Left renal cortex interstitium (tissue), 4 donors: ENCODE results near the gene TBC1D23. TPM values are rescaled to one million over a fixed set of nuclear protein-coding genes. Genes with fewer than 3 reads are reported as not detected.
A peak's percentile ranks its signal among the peaks of the same experiment; 100 is the strongest.
"Not testable (repeated sequence)": the region's sequence is repeated elsewhere in the genome, so short reads cannot be mapped to it uniquely, and the experiment has no call there.

Source experiments
- DNase-seq, 4 donors: peaks; one replicate each; pipeline ENCODE4 v3.0.0-alpha.2; 2013; ENCODE audit warnings: low read depth in 4 of 4, low spot score in 2 of 4, missing footprints in 1 of 4
- polyA plus RNA-seq, 4 donors: library from polyadenylated mRNA; unstranded; fragments of 120-200 nt; gene quantifications; one replicate each; pipeline ENCODE4 v1.2.1, GENCODE V29; 2013; ENCODE audit not compliant: insufficient read length in 4 of 4

Gene TBC1D23
- polyA plus RNA-seq, 4 donors: 32.5 to 42.1 (median 36.9) TPM

DNA sequence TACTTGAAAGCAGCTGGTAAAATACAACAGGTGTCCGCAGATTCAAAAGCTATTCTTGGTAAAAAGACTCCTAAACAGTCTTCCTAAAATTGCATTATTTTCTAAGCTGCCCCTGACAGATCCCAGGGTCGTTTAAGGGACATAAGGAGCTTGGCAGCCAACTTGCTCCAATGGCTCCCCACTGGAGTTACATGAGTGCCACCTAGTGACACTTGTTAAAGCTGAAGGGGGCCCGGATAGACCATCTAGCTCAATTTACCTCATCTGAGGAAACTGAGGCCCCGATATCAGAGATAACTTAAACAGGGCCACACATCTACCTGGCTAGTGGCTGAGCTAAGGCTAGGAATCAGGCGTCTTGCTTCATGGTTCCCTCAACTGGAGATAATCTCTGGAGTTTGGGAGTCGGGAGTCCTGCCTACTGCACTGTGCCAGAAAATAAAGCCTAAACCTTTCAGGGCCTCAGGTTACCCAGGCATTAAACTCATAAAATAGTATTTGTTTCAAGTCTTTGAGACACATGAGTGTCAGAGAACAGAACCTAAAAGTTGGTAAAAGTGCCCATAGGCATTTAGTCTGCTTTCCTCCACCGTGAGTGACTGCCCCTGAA lies 6.5 kb upstream of the TBC1D23 start:
- peak in 3 of 4 donors; percentile 25 to 70 (median 39) for DNase-seq

DNA sequence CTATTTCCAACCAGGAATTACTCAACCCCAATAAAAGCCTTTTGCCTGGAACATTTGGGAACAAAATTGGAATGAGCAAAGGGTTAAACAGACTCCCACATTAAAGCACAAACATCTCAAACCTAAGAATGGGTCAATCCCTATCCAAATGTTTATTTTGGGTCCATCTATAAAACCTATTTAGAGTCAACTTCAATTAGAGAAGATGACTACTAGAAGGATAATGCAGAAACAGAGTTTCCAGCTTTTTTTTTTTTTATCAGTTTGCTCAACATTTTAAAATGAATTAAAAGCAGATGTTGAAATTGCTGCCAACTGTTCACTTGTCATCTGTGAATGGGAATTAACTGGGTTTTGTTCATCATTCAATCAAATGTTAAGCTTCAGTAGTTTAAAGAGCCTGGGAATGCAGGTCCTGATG lies 4.1 kb upstream of the TBC1D23 start:
- DNase-seq: no peak

DNA sequence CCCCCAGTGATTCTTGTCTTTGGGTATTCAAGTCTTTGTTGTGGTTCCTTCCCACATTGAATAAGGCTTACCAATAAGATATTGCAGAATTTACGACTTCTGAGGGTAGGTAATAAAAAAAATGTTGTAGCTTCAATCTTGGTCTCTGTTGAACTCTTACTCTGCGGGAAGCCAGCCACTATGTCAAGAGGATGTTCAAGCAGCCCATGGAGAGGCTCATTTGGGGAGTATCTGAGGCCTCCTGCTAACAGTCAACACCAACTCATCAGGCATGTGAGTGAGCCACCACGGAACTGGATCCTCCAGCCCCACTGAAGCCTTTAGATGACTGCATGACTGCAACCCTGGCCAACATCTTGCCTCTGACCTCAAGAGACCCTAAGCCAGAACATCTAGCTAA lies 3.2 kb upstream of the TBC1D23 start:
- DNase-seq: no peak

DNA sequence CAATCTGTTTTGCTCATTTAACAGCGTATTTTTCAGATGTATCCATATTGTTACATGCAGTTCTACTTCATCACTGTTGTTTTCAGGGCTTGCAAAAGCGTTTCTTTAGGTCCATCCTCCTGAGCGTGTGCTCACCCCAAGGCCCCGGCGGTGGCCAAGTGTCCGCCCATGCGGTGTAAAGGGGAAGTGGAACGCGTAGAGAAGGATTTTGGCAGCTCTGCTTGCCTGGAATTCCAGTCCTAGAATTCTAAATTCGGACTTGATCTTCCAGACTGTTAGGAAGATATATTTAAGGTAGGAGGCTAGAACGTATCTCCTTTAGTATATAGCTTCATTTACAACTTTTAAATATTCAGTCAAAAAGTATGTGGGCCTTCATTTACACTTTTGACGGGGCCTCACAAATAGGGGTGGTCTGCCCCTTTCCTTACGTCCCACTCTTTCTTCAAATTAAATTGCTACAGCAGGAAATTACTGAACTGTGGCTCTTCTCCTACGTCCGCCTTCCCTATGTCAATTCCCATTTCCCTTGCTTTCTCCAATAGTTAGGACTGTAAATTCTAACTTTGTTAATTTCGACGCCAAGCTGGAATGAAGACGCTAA lies 609 bp upstream of the TBC1D23 start:
- DNase-seq: peak in 2 of 4 donors; percentile 45 to 51

DNA sequence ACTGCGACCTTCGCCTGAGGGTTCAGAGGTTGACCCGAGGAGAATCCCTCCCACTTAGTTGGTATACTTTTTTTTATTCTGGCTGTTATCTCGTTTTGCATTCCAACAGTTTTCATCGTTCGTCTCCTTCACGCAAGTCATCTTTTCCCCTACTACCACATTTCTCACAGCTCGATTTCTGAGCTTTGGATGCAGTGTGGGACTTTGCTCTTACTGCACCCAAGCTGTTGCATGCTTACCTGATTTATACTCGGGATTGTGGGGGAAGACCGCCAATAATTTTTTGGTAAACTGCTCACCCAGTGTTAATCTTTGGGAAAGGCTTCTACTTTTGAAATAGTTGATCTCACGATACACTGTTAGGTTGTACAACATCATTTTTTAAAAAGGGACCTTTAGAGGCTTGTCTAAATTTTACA lies 702 bp downstream of the TBC1D23 start:
- DNase-seq: no peak

DNA sequence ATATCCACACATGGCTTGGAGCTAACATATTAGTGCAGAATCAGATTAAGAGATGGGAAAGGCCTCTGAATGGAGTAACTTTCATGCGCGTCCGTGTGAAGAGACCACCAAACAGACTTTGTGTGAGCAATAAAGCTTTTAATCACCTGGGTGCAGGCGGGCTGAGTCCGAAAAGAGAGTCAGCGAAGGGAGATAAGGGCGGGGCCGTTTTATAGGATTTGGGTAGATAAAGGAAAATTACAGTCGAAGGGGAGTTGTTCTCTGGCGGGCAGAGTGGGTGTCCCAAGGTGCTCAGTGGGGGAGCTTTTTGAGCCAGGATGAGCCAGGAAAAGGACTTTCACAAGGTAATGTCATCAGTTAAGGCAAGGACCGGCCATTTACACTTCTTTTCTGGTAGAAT lies 2.1 kb downstream of the TBC1D23 start:
- DNase-seq: not testable (repeated sequence)

DNA sequence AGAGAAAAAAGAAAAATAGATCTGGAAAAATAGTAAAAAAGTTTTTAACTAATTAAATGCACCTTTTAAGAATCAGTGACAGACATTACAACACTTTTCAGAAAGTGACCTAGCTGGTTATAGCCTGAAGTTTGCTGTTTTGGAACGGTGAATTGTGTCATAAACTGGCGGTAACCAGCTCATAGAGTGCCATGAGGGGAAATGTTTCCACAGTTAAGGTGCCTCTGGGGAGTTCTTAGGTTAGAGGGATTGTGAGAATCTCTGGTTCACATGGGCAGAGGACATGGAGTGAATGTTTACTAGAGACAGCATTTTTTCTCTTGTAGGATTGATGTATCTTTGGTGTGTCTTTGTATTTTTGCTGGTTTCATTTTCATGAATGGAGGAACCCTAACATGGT lies 2.8 kb downstream of the TBC1D23 start:
- no peak for DNase-seq

DNA sequence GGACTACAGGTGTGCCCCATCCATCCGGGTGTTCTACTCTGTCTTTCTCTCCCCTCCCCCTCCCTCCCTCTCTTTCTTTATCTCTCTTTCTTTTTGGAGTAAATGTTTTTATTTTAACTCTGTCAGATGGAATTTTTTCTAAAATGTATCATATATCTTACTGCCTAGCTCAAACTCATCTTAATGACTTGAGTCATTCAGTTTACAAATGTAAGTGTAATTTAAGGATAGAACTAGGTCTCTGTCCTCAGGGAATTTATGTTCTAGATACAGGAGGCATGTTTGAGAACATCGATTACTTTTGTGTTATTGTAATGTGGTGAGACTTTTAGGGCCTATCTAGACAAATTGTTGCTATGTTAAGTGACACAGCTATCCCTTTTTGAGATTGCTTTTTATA lies 3.5 kb downstream of the TBC1D23 start:
- DNase-seq: no peak

DNA sequence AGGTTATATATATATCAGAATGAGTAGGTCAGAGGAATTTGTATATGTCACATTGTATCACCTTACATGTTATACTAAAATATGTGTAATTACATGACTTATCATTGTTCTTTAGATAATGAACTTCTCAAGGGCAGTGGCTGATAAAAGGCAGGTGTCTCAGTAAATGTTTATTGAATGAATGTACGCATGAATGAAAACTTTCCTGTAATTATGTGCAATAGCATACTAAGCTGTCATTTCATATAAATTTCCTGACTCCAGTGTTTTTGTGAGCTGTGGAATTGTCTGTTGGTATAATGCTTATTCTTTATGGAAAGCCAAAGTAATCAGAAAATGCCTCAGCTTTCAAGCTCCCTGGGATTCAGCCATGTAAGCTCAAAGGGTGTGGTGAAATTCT lies 4.2 kb downstream of the TBC1D23 start:
- DNase-seq: no peak

DNA sequence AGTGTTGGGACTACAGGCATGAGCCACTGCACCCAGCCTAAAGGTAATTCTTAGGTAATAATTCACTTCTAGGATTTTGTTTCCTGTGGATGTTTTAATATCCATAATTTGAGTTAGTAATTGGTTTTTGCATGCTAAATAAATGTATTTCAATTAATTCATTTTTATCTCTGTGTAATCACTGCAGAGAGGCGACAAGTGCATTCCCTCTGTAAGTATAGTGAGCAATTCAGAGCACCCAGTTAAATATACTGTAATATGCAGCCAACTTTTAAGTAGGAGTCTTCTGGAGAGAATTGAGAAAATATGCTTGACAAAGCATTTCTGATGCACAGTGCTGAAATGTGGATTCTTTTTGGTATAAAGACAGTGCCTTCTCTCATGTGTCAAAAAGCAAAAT lies 5.7 kb downstream of the TBC1D23 start:
- no peak for DNase-seq

DNA sequence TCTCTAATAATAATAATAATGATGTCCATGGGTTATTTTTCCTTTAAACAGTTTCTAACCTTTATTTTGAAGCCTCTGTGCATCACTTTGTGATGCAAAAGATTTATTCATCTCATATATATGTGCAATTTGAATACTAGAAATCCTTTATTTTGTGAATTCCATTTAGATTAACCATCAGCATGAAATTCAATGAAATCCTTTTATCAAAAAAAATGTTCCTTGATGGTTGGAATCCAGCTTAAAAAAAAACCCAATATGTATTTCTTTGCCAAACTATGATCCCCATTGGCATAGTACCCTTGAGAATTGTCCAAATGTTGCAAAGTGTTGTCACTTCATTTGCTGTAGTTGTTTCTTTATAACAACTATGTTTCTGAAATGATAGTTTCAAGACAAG lies 7.4 kb downstream of the TBC1D23 start:
- no peak for DNase-seq

DNA sequence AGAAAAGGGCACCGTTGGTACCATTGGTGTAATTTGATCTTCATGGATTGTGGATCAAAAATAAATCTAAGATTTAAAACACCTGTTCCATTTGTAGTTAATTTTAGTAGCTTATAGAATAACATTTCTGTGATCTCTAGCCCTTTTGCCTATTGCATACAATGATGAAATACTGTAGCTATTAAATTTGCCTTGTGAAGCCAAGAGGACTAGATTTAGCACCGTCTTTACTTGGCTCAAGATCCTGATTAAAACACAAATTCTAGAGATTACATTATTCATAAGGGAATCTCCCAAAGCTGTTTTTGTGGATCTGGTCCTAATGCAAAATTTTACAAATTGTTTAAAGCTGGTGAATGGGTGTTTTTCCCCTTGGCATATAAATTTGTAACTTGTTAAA lies 8.2 kb downstream of the TBC1D23 start:
- DNase-seq: no peak

DNA sequence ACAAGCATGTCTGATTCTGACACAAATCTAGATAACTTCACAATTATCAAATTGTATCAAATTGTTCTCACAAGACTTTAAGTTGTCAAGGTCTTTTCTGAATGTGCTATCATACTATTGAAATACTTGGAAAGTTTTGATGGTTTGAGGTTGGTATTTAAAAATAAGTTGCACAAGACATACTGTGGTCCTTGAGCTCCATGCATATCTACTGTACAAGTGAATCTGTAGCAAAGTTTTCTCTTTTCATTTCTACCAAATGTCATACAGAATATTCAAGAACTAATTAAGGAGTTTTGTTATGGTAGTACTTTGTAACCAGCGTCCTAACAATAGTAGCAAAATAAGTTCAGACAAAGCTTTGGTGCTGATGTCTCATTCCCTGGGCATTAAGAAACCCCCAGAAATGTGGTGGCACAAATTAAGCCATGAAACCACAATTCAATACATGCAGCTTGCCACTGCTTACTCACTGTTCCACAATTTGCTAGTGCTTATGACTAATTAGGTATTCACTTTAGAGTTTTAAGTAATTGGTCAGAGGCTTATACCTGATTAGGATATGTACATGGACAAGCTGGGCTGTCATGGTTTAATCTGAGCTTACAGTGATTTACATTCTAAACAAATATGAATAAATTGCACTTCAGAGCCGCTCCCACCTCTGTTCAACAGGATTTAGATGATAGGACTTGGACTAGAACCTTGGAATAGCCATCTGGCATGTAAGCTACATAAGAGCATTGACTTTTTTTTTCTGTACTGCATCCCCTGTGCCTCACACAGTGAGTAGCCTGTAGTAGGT lies 8.8 kb downstream of the TBC1D23 start:
- DNase-seq: no peak

DNA sequence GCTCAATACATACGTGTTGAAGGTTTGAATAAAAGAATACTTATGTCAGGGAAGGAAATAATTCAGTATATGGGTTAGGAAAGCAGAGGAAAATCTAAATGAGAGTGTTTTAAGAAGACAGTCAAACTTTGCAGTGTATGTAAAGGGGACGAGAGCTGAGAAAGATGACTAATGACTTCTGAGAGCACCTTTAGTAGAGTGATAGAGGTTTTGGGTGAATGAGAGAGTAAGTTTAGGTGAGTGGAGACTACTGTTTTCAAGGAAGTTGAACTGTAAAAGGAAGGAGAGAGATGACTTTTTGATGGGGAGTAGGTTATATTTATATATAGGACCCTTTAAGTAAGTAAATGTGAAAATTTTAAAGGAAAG lies 9.4 kb downstream of the TBC1D23 start:
- DNase-seq: no peak

DNA sequence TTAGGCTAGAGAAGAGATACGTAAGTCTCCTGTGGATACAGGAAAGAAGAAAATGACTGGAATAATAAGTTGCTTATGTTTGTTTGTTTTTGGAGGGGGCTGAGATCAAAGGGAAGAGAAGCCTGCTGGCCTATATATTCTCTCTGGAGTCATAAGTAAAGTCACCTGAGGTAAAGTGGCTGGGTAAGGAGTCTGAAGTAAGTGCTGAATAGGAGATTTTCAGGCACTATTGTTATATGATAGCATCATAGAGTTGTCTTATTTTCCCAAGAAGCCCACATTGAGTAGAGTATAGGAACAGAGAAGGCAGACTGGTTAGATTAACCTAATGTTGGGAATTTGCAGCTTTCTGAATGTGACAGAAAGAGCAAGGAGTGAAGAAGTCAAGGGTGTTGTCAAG lies 10.7 kb downstream of the TBC1D23 start:
- no peak for DNase-seq

DNA sequence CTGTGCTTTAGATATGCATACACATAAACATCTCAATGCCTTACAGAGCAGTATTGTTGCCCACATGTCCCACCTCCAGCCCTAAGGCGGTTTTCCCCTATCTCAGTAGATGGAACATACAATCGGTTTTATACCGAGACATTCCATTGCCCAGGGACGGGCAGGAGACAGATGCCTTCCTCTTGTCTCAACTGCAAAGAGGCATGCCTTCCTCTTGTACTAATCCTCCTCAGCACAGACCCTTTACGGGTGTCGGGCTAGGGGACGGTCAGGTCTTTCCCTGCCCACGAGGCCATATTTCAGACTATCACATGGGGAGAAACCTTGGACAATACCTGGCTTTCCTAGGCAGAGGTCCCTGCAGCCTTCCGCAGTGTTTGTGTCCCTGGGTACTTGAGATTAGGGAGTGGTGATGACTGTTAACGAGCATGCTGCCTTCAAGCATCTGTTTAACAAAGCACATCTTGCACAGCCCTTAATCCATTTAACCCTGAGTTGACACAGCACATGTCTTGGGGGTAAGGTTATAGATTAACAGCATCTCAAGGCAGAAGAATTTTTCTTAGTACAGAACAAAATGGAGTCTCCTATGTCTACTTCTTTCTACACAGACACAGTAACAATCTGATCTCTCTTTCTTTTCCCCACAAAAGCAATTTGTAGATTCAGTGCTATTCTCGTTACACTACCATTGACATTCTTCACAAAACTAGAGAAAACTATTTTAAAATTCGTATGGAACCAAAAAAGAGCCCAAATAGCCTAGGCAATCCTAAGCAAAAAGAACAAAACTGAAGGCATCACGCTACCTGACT lies 12.2 kb downstream of the TBC1D23 start:
- DNase-seq: not testable (repeated sequence)

DNA sequence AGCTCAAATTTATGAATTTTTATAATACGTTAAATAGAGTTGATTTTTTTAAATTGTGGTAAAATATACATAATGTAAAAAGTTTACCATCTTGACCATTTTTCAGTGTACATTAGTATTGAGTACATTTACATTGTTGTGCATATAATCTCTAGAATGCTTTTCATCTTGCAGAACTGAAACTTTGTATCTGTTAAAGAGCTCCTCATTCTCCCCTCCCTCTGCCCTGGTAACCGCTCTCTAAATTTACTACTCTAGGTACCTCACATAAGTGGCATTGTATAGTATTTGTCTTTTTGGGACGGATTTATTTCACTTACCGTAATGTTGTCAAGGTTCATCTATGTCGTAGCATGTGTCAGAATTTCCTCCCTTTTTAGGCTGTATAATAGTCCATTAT lies 13.6 kb downstream of the TBC1D23 start:
- DNase-seq: no peak

DNA sequence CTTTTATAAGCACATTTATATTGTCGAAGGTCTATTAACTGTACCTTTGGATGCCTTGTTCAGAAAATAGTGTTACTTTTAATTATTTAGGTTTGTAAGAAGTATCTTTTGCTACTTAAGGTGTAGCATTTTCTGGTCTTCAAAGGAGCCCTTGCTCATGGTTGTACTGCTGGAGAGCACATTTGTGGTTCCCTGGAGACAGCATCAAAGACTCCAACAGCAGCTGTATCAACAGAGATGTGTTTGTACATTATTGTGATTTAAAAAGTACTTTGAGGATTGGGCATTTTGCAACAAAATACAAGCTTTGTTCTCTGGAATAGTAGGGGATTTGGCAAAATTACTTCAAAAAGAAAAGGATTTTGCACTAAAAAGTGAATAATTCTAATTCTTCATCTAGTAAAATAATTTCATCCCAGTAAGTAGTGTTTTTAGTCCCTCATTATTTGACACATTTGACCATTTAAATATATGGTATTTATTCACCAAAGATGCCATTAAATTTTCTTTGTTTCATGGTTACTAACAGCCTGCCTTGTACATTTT lies 16.5 kb downstream of the TBC1D23 start:
- no peak for DNase-seq

DNA sequence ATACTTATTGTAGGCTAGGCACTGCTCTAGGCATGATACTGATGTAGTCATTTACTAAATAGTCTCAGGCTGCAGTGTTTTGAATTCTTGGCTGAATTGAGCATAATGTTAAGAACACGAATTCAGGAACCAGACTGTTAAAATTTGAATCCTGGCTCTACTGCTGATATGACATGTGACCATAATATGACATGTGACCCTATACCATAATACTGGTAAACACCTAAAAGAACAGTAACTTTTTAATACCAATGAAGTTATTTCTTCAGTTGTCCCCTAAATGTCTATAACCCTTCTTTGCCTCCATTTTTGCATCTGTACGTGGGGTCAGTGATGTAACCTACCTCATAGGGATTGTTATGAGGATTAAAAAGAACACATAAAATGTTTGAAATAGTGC lies 18.1 kb downstream of the TBC1D23 start:
- no peak for DNase-seq

DNA sequence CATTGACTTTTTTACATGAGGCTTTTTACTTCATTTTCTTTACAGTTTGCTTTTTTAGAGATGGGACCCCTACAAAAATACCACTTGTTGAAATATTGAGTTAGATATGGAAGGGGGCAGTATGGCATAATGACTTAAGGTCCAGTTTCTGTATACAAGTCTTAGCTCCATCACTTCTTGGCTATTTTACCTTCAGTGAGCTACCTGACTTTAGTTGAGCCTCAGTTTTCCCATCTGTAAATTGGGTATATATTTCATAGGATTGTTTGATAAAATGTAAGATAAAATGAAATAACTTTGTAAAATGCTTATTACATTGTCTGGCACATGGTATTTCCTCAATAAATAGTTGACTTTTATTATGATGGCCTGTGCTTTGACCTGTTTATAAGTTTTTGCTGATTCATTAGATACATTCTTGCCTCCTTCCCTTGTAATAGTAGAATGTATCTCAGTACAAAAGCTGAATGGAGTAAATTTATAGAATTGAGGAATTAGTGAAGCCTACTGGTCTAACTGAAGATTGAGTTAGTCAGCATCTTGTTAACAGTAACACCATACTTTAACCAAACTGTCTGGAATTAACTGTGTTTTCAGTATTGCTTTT lies 27.6 kb downstream of the TBC1D23 start:
- DNase-seq: no peak
